KOPT-K1 (cell line): ENCODE measurements around the gene ROBO3.

Experiments
- H3K27ac ChIP-seq: fragments of 200-600 bp; sonication (generic); 2 replicates; pipeline ENCODE4 v1.5.1; 2016; ENCODE audit warnings: antibody characterized with exemption, mild to moderate bottlenecking, low read depth, low read length; ENCODE audit not compliant: poor library complexity, severe bottlenecking
- H3K36me3 ChIP-seq: fragments of 200-600 bp; sonication (generic); 2 replicates; pipeline ENCODE4 v1.5.1; 2017; ENCODE audit warnings: antibody characterized with exemption, mild to moderate bottlenecking, low read length, moderate library complexity; ENCODE audit not compliant: insufficient read depth
- H3K9me3 ChIP-seq: fragments of 200-600 bp; sonication (generic); 2 replicates; pipeline ENCODE4 v1.5.1; 2017; ENCODE audit warnings: antibody characterized with exemption, low read length, mild to moderate bottlenecking; ENCODE audit not compliant: insufficient read depth, poor library complexity, severe bottlenecking

Gene ROBO3

GRCh38 chr11:124877631-124877909, 12.3 kb downstream of the ROBO3 start:
- H3K9me3 ChIP-seq, result no peaks in the 10 kb centered on the region
- no peaks in the 10 kb centered on the region for H3K36me3 ChIP-seq
- no peak overlapping the region for H3K27ac ChIP-seq

DNA sequence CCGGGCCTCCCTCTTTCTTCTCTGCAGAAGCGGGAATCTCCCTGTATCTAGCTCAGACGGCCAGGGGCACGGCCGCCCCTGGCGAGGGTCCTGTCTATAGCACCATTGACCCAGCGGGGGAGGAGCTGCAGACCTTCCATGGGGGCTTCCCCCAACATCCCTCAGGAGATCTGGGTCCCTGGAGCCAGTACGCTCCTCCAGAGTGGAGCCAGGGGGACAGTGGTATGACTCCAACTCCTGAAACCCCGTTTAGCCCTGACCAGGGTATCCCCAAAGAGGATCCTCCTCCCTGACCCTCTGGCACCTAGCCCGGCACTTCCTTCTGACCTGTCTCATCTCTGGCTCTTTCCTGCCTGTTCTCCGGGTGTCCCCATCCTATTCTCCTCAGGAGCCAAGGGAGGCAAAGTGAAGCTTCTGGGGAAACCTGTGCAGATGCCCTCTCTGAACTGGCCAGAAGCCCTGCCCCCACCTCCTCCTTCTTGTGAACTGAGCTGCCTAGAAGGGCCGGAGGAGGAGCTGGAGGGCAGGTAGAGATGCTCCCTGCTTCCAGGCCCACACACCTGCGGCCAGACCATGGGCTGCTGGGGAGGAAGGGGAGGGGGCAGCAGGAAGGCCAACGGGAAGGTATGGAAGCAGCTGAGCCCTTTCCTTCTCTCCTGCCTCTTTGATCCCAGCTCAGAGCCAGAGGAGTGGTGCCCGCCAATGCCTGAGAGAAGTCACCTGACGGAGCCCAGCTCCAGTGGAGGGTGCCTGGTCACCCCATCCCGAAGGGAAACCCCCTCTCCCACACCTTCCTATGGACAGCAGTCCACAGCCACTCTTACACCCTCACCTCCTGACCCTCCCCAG, 12.9 kb downstream of the ROBO3 start:
- H3K36me3 ChIP-seq, result no peaks in the 10 kb centered on the region
- no peak overlapping the region for H3K27ac ChIP-seq
- H3K9me3 ChIP-seq, result no peaks in the 10 kb centered on the region

GRCh38 chr11:124878759-124879492, 13.7 kb downstream of the ROBO3 start:
- Histone ChIP-seq H3K27ac (no peak overlapping the region), H3K9me3 (no peaks in the 10 kb centered on the region), H3K36me3 (no peaks in the 10 kb centered on the region)

- Histone ChIP-seq H3K27ac (no peak overlapping the region), H3K36me3 (no peaks in the 10 kb centered on the region), H3K9me3 (no peaks in the 10 kb centered on the region)
These were observed 14.5 kb downstream of the ROBO3 start for GRCh38 chr11:124879493-124880289.

GRCh38 chr11:124880290-124880611, 15.0 kb downstream of the ROBO3 start:
- no peaks in the 10 kb centered on the region for H3K9me3 ChIP-seq
- H3K36me3 ChIP-seq, result no peaks in the 10 kb centered on the region
- no peak overlapping the region for H3K27ac ChIP-seq

- Histone ChIP-seq H3K27ac (no peak overlapping the region), H3K9me3 (no peaks in the 10 kb centered on the region), H3K36me3 (no peaks in the 10 kb centered on the region)
These were observed 15.7 kb downstream of the ROBO3 start for GRCh38 chr11:124880958-124881357.

DNA sequence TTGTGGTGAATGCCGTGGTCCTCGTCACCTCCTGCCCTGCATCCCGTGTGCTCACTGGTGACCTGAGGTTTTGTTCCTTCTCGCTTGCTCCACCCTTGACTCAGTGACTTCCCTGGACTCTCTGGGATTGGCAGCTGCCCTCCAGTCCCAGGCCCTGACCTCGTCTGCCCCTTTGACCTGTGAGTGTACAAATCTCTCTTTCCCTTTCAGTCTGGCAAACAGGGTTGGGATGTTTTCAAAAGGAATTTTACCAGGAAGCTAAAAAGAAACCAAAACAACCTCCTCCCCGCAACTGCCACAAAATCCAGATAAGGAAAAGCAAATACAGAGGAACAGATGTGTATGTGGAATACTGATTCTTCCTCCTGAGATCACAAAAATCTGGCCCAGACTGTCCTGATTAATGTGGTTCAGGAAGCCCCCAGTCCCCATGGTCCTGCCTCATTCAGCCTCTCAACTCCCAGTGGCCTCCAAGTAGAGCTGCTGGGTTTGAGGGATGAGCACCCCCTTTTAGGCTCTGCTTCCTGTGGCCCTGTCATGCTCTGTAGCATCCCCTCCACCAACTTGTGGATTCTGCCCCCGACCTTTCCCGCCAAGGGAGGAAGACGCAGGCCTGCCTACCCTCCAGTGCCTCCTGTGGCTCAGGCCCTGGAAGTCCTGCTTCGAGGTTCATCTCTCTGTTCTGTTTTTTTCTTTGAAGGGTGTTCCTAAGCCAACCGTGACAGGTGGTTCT, 17.3 kb downstream of the ROBO3 start:
- Histone ChIP-seq H3K36me3 (no peaks in the 10 kb centered on the region), H3K9me3 (no peaks in the 10 kb centered on the region), H3K27ac (no peak overlapping the region)

- Histone ChIP-seq H3K36me3 (no peaks in the 10 kb centered on the region), H3K27ac (no peak overlapping the region), H3K9me3 (no peaks in the 10 kb centered on the region)
These were observed 19.1 kb downstream of the ROBO3 start for GRCh38 chr11:124884340-124884739.

DNA sequence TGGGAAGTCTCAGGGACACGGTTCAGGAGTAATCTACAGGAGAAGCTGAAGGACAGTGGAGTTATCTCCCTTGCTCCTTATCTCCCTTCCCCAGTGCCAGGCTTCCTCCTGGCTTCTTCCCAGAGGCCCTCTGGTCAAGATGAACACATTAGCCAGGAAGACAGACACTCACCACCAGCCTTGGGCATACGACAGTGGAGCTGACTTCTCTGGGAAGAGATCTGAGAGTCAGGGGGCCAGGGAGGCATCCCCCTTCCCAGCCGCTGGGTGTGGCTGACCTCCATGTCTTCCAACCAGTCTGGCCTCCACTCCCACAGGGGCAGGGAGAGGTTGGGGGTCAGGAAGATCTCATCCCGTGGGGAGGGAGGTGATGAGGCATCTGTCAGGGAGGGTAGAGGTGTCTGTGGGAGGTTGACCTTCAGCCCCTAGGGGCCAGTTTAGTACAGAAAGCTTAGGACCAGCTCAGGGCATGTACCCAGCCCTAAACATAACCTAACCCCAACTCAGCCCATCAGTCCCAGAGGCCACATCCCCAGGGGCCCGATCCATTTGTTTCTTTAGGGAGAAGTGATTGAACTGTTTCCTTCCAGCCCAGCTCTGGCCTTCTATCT, 19.7 kb downstream of the ROBO3 start:
- H3K9me3 ChIP-seq, result no peaks in the 10 kb centered on the region
- H3K36me3 ChIP-seq, result no peaks in the 10 kb centered on the region
- H3K27ac ChIP-seq, result no peak overlapping the region

DNA sequence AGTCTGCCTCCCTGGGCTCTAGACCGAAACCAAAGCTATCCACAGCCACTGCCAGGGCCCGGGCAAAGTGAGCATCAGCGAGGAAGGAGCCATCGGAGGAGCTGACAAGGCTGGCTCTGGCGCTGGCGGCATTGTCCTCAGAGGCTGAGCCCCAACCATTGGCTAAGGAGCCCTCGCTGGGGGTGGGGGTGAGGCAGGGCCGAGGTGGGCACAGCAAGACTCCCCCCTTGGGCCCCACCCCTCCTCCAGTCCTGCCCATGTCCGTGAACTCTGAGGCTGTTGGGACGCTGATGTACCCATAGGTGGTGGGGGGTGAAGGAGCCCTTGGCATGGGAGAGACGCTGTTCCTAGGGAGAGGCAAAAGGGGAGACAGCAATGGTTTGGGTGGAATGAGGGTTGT, 21.2 kb downstream of the ROBO3 start:
- Histone ChIP-seq H3K27ac (no peak overlapping the region), H3K9me3 (no peaks in the 10 kb centered on the region), H3K36me3 (no peaks in the 10 kb centered on the region)

- Histone ChIP-seq H3K9me3 (no peaks in the 10 kb centered on the region), H3K27ac (no peak overlapping the region), H3K36me3 (no peaks in the 10 kb centered on the region)
These were observed 21.9 kb downstream of the ROBO3 start for GRCh38 chr11:124886978-124887666.

DNA sequence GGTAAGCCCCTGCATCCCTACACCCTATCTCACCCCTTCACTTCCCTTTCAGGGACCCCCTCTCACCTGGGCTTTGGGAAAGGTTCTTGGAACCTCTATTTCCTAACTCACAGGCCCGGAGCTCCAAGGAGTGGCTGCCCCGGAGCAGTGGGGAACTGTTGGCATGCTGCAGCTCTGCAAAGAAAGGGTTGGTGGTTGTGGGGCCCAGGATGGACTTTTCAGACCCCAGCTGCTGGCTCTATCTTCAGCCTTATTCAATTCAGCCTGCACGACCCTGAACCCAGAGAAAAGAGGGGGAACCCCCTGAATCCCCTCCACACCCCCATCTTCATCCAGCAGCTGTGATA, 22.4 kb downstream of the ROBO3 start:
- no peak overlapping the region for H3K27ac ChIP-seq
- H3K9me3 ChIP-seq, result no peaks in the 10 kb centered on the region
- H3K36me3 ChIP-seq, result no peaks in the 10 kb centered on the region

- Histone ChIP-seq H3K36me3 (no peaks in the 10 kb centered on the region), H3K9me3 (no peaks in the 10 kb centered on the region), H3K27ac (no peak overlapping the region)
These were observed 24.2 kb downstream of the ROBO3 start for GRCh38 chr11:124889191-124890091.
